Jurkat, Clone E6-1 (cell line): ENCODE data around the gene PBOV1.

Experiments
- DNase-seq: peaks from one replicate; pipeline ENCODE4 v3.0.0-alpha.2; 2011; ENCODE audit warnings: low read depth, low spot score
- H3K4me3 ChIP-seq: 2 replicates; pipeline ENCODE4 v1.5.1; 2011; ENCODE audit warnings: mild to moderate bottlenecking, low read length, control low read depth, moderate library complexity

PBOV1 gene

DNA sequence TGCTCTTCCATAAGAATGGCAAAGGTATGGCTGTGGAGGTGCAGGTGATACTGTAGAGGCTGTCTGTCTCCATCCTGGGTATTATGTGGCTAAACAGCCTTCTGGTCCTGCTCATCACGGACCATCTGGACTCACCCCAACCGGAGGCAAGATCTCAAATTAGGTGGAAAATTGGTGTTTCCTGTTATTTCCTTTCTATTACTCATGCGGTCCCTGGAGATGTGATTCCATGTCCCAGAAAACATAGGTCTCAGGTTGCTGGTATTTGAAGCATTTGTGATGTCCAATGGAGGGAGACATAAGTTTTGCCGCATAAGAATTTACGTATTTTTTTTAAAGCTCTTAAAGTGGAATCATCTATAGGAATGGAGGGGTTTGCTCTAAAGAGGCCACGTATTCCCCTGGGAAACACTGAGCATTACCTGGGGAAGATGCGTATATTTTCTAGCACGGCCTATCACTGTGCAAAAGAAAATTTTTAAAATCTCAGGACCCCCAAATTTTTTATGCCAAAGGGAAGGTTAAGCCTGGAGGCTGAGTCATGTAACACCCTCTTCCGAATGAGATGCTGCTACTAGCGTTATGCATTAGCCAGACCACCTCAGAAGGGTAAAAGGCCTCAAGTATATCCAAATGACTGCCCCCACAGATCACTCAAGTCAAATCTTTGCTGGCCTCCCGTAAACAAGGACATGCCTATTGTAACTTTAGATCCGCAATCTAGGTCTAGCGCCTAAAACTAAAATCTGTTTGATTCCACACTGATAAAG is 22.4 kb upstream of the PBOV1 start:
- DNase-seq: no peak
- H3K4me3 ChIP-seq: no peak overlapping the region

GRCh38 chr6:138239774-138240173 is 21.5 kb upstream of the PBOV1 start:
- no peak for DNase-seq
- H3K4me3 ChIP-seq: no peak overlapping the region

GRCh38 chr6:138238368-138238767 is 20.1 kb upstream of the PBOV1 start:
- H3K4me3 ChIP-seq: no peak overlapping the region
- no peak for DNase-seq

GRCh38 chr6:138237463-138237862 is 19.2 kb upstream of the PBOV1 start:
- no peak for DNase-seq
- H3K4me3 ChIP-seq: no peak overlapping the region

GRCh38 chr6:138235693-138236092 is 17.4 kb upstream of the PBOV1 start:
- no peak for DNase-seq
- H3K4me3 ChIP-seq: no peak overlapping the region

GRCh38 chr6:138235205-138235604 is 16.9 kb upstream of the PBOV1 start:
- no peak overlapping the region for H3K4me3 ChIP-seq
- no peak for DNase-seq

GRCh38 chr6:138234363-138234762 is 16.1 kb upstream of the PBOV1 start:
- DNase-seq: no peak
- H3K4me3 ChIP-seq: no peak overlapping the region

- DNase-seq: no peak
- H3K4me3 ChIP-seq: no peak overlapping the region
Observed at GRCh38 chr6:138231381-138231886, 13.1 kb upstream of the PBOV1 start.

DNA sequence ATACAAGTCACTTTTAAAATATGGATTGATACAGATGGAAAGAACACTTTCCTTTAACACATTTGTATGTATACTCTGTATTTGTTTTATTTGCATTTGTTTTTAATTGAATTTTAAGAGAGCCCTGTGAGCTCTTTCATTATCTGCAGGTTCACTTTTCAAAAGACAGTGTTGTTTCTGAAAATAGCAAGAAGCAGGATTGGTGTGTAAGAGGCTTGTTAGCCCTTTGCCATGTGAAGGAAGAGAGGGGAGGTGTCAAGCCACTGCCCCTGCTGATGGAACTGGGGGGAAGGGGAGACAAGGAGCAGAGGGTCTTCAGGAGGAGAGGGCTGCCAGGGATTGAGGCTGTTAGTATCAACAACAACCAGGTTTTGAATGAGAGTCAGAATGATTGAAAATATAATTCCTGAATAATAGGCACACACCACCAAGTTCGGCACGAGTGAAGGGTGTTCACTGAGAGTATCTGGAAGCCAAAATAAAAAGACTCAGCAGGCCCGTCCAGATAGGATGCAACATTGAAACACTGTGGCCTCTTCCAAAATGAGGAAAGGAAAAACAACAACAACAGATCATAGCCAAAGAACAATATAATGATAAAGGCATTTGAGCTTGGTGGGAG is 12.6 kb upstream of the PBOV1 start:
- DNase-seq: no peak
- no peak overlapping the region for H3K4me3 ChIP-seq

GRCh38 chr6:138230221-138230620 is 11.9 kb upstream of the PBOV1 start:
- no peak for DNase-seq
- H3K4me3 ChIP-seq: no peak overlapping the region

- no peak overlapping the region for H3K4me3 ChIP-seq
- DNase-seq: no peak
Observed at GRCh38 chr6:138229663-138230179, 11.4 kb upstream of the PBOV1 start.

DNA sequence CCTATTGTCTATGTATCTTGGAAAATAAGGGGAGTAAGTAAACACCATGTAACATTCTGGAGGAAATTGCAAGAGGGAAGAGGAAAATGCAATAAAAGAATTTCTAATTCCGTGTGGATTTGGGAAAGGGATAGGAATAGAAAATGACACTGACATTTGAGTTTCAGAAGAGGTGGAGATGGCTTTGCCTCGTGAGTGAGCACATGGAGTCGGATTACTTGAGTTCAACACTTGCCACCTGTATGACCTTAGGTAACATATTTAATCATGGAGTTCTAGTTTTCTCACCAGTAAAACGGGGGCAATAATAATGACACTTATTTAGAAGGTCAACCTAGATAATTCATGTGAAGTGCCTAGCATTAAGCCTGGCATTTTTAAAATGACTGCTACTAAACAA is 10.8 kb upstream of the PBOV1 start:
- no peak for DNase-seq
- H3K4me3 ChIP-seq: no peak overlapping the region

GRCh38 chr6:138227316-138227781 is 9.1 kb upstream of the PBOV1 start:
- no peak overlapping the region for H3K4me3 ChIP-seq
- no peak for DNase-seq

- no peak overlapping the region for H3K4me3 ChIP-seq
- DNase-seq: no peak
Observed at GRCh38 chr6:138226700-138227315, 8.5 kb upstream of the PBOV1 start.

DNA sequence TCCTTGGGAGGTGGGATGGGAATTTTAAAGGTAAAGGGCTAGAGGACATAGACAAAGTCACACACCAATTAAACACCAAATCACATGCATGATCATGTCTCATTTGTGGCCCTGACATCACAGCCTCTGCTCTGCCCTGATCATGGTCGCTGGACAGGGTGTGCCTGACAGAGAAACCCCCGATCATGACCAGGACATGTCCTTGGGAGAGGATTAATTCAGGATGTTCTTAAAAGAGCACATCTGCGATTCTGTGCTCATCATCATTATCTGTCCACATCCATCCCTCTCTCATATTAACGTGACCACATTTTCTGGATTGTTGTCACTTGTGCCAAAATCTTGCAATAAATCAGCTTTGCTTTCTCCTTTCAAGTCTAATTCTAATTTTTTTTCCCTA is 7.7 kb upstream of the PBOV1 start:
- no peak overlapping the region for H3K4me3 ChIP-seq
- no peak for DNase-seq

DNA sequence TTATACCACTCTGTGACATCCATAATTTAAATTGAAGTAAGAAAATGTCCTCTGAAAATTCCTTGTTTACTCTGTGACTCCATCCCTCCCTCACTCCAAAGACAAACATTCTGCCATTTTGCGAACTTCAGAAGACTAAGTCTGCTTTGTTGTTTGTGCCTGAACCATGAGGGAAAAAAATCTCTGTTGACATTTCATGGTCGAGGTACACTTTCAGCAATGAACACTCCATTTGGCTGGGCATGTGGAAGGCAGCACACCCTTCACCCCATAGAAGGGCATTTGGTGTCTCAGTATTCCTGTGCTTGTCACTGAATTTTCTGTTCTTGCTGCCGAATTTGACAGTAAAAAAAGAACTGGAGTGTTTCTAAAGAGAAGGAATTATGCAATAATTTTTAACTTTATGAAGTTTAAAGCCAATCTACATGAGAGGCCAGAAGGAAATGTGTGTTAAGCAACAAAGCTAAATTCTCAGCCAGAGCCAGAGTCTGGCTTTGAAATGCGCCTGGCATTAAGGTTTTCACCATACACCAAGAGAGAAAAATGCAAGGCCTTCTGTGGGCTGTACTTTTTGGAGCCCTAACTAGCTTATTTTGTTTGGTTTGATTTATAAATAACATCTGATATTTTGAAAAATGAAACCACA is 4.7 kb upstream of the PBOV1 start:
- no peak for DNase-seq
- no peak overlapping the region for H3K4me3 ChIP-seq

GRCh38 chr6:138219901-138220300 is 1.6 kb upstream of the PBOV1 start:
- no peak overlapping the region for H3K4me3 ChIP-seq
- DNase-seq: no peak

- H3K4me3 ChIP-seq: no peak overlapping the region
- no peak for DNase-seq
Observed at GRCh38 chr6:138219398-138219797, 1.1 kb upstream of the PBOV1 start.

DNA sequence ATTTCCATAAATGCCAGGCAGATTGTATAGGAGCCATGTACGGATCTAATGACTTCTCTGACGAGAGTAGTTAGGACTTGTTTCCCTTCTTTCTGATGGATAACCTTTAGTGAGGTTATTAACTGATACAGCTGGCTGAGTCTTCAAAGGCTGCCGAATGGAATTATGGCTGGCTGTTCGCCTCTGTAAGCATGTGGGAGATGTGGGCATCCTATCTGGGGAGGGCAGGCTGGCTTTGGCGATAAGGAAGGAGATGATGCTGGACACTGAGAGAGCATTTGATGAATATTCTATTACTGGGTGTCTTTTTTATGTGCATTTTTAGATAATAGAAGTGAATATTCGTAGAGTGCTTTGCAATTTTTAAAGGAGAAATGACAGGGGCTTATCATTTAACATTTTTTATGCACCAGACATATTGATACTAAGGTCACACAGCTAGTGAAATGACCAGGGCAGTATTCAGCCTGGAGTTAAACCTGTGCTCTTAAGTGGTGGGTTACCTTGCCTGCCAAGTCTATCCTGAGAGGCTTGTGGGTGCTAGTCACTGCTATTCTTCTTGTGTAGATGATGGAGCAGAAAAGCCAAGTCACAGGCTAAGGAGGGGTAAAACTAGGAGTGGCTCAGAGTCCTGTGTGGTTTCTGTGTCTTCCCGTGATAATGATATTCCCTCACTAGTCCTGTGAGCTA is 3.1 kb downstream of the PBOV1 start:
- no peak overlapping the region for H3K4me3 ChIP-seq
- DNase-seq: no peak
